Measurements from ENCODE around the gene KLRC2.
"Not testable (repeated sequence)": the region's sequence is repeated elsewhere in the genome, so short reads cannot be mapped to it uniquely, and the experiment has no call there.

DNA sequence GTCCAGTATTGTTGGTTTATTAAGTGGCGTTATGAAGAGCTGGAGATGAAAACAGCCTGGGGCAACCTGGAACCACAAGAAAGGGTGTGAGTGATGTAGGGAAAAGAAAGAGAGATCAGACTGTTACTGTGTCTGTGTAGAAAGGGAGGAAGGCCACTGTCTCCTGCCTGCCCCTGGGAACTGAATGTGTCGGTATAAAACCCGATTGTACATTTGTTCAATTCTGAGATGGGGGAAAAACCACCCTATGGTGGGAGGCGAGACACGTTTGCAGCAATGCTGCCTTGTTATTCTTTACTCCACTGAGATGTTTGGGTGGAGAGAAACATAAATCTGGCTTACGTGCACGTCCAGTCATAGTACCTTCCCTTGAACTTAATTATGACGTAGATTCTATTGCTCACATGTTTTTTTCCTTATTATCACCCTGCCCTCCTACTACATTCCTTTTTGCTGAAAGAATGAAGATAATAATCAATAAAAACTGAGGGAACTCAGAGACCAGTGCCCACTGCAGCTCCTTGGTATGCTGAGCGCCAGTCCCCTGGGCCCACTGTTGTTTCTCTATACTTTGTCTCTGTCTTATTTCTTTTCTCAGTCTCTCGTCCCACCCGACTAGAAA lies 41.2 kb downstream of the KLRC2 start:
- TF ChIP-seq, protein P1, sequence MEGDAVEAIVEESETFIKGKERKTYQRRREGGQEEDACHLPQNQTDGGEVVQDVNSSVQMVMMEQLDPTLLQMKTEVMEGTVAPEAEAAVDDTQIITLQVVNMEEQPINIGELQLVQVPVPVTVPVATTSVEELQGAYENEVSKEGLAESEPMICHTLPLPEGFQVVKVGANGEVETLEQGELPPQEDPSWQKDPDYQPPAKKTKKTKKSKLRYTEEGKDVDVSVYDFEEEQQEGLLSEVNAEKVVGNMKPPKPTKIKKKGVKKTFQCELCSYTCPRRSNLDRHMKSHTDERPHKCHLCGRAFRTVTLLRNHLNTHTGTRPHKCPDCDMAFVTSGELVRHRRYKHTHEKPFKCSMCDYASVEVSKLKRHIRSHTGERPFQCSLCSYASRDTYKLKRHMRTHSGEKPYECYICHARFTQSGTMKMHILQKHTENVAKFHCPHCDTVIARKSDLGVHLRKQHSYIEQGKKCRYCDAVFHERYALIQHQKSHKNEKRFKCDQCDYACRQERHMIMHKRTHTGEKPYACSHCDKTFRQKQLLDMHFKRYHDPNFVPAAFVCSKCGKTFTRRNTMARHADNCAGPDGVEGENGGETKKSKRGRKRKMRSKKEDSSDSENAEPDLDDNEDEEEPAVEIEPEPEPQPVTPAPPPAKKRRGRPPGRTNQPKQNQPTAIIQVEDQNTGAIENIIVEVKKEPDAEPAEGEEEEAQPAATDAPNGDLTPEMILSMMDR (IDR thresholded peaks at IDR 0.05; ENCODE audit: low read depth, low read length): not testable (repeated sequence)
- TF ChIP-seq EZH2phosphoT487 (IDR thresholded peaks at IDR 0.05; ENCODE audit: low read depth): not testable (repeated sequence)
